H9 (cell line): ENCODE results near the gene AFAP1L2. TPM values are rescaled to one million over a fixed set of nuclear protein-coding genes. Genes with fewer than 3 reads are reported as not detected.

Source experiments
- DNase-seq: peaks from one replicate; pipeline ENCODE4 v3.0.0-alpha.2; 2017
- H2AFZ ChIP-seq: one replicate; pipeline ENCODE4 v1.6.1; 2013; ENCODE audit warnings: mild to moderate bottlenecking, low read length, control low read depth, moderate library complexity
- H2AK5ac ChIP-seq: 2 replicates; pipeline ENCODE4 v1.6.1; 2013; ENCODE audit warnings: low read length, control low read depth, mixed read lengths; ENCODE audit not compliant: insufficient read length
- H2BK120ac ChIP-seq: one replicate; pipeline ENCODE4 v1.6.1; 2013; ENCODE audit warnings: low read depth, mild to moderate bottlenecking, low read length, control low read depth, inconsistent platforms; ENCODE audit not compliant: poor library complexity, severe bottlenecking
- H2BK12ac ChIP-seq: 2 replicates; pipeline ENCODE4 v1.6.1; 2013; ENCODE audit warnings: low read length, control low read depth, mixed read lengths, low read depth; ENCODE audit not compliant: insufficient read length
- H2BK15ac ChIP-seq: 2 replicates; pipeline ENCODE4 v1.6.1; 2013; ENCODE audit warnings: low read depth, low read length, control low read depth
- H2BK20ac ChIP-seq: one replicate; pipeline ENCODE4 v1.6.1; 2013; ENCODE audit warnings: low read depth, mild to moderate bottlenecking, low read length, control low read depth, inconsistent platforms; ENCODE audit not compliant: poor library complexity, severe bottlenecking
- H2BK5ac ChIP-seq: 2 replicates; pipeline ENCODE4 v1.6.1; 2013; ENCODE audit warnings: low read length, control low read depth, mixed read lengths; ENCODE audit not compliant: insufficient read length
- H3K14ac ChIP-seq: 2 replicates; pipeline ENCODE4 v1.6.1; 2013; ENCODE audit warnings: low read length, control low read depth; ENCODE audit not compliant: insufficient read depth
- H3K18ac ChIP-seq: 2 replicates; pipeline ENCODE4 v1.6.1; 2013; ENCODE audit warnings: low read depth, mild to moderate bottlenecking, mixed read lengths, low read length, control low read depth; ENCODE audit not compliant: insufficient read length
- H3K23ac ChIP-seq: 2 replicates; pipeline ENCODE4 v1.6.1; 2013; ENCODE audit warnings: low read length, control low read depth, mixed read lengths, low read depth; ENCODE audit not compliant: insufficient read length
- H3K23me2 ChIP-seq: 2 replicates; pipeline ENCODE4 v1.6.1; 2013; ENCODE audit warnings: low read depth, mild to moderate bottlenecking, mixed read lengths, low read length, control low read depth; ENCODE audit not compliant: insufficient read length, poor library complexity, severe bottlenecking
- H3K27ac ChIP-seq: 2 replicates; pipeline ENCODE4 v1.5.1; 2013; ENCODE audit warnings: low read length, control low read depth, mixed read lengths, low read depth; ENCODE audit not compliant: insufficient read length
- H3K27me3 ChIP-seq: 2 replicates; pipeline ENCODE4 v1.6.1; 2013; ENCODE audit warnings: low read length, control low read depth, inconsistent platforms; ENCODE audit not compliant: insufficient read depth
- H3K4ac ChIP-seq: 2 replicates; pipeline ENCODE4 v1.6.1; 2013; ENCODE audit warnings: low read depth, mild to moderate bottlenecking, control low read depth, inconsistent platforms, low read length, moderate library complexity
- H3K4me1 ChIP-seq: 2 replicates; pipeline ENCODE4 v1.6.1; 2013; ENCODE audit warnings: low read length, control low read depth, inconsistent platforms; ENCODE audit not compliant: insufficient read depth
- H3K4me2 ChIP-seq: 2 replicates; pipeline ENCODE4 v1.6.1; 2013; ENCODE audit warnings: low read length, control low read depth, mixed read lengths; ENCODE audit not compliant: insufficient read length, insufficient read depth
- H3K56ac ChIP-seq: 2 replicates; pipeline ENCODE4 v1.6.1; 2013; ENCODE audit warnings: low read depth, mild to moderate bottlenecking, mixed read lengths, low read length, control low read depth; ENCODE audit not compliant: insufficient read length
- H3K79me1 ChIP-seq: 2 replicates; pipeline ENCODE4 v1.6.1; 2013; ENCODE audit warnings: low read depth, mild to moderate bottlenecking, moderate library complexity, low read length, control low read depth, inconsistent platforms; ENCODE audit not compliant: insufficient read depth, poor library complexity, severe bottlenecking
- H3K79me2 ChIP-seq: 2 replicates; pipeline ENCODE4 v1.6.1; 2013; ENCODE audit warnings: low read length, control low read depth, inconsistent platforms; ENCODE audit not compliant: insufficient read depth
- H3K9ac ChIP-seq: 2 replicates; pipeline ENCODE4 v1.6.1; 2013; ENCODE audit warnings: low read length, control low read depth, mixed read lengths; ENCODE audit not compliant: insufficient read length; ENCODE audit errors: extremely low read depth
- H3K9me3 ChIP-seq: one replicate; pipeline ENCODE4 v1.6.1; 2013; ENCODE audit warnings: low read depth, low read length, inconsistent platforms; ENCODE audit not compliant: control insufficient read depth
- H3T11ph ChIP-seq: one replicate; pipeline ENCODE4 v1.6.1; 2013; ENCODE audit warnings: mild to moderate bottlenecking, low read length, control low read depth, inconsistent platforms
- H4K20me1 ChIP-seq: one replicate; pipeline ENCODE4 v1.6.1; 2013; ENCODE audit not compliant: control insufficient read depth, insufficient read length, insufficient read depth
- H4K5ac ChIP-seq: 2 replicates; pipeline ENCODE4 v1.6.1; 2013; ENCODE audit warnings: low read depth, mild to moderate bottlenecking, mixed read lengths, low read length, control low read depth; ENCODE audit not compliant: insufficient read length
- H4K8ac ChIP-seq: replicated peaks from 2 replicates; pipeline ENCODE4 v1.6.1; 2013; ENCODE audit warnings: low read length, control low read depth, mixed read lengths, low read depth; ENCODE audit not compliant: insufficient read length
- H4K91ac ChIP-seq: 2 replicates; pipeline ENCODE4 v1.6.1; 2013; ENCODE audit warnings: low read depth, mild to moderate bottlenecking, moderate library complexity, mixed read lengths, low read length, control low read depth; ENCODE audit not compliant: insufficient read length
- H3K27ac Mint-ChIP-seq, 3 experiments: 2 replicates in 2 of 3; 3 replicates in 1 of 3; pipeline ENCODE4 v1.8.0; 2020 to 2021; ENCODE audit warnings: mixed read lengths in 3 of 3, mild to moderate bottlenecking in 1 of 3, moderate library complexity in 1 of 3
- H3K27me3 Mint-ChIP-seq: 2 replicates; pipeline ENCODE4 v1.8.0; 2021; ENCODE audit warnings: low read depth, mild to moderate bottlenecking, moderate library complexity, mixed read lengths
- H3K36me3 Mint-ChIP-seq, 3 experiments: 2 replicates in 2 of 3; 3 replicates in 1 of 3; pipeline ENCODE4 v1.8.0; 2020 to 2021; ENCODE audit warnings: low read depth in 3 of 3, mixed read lengths in 3 of 3; ENCODE audit not compliant: insufficient read depth in 1 of 3
- H3K4me1 Mint-ChIP-seq, 2 experiments: 2 replicates each; pipeline ENCODE4 v1.8.0; 2020; ENCODE audit warnings: mixed read lengths in 2 of 2
- H3K4me3 Mint-ChIP-seq, 2 experiments: 2 replicates in 1 of 2; 3 replicates in 1 of 2; pipeline ENCODE4 v1.8.0; 2020 to 2021; ENCODE audit warnings: mild to moderate bottlenecking in 2 of 2, mixed read lengths in 2 of 2, moderate library complexity in 1 of 2
- H3K9me3 Mint-ChIP-seq, 2 experiments: 2 replicates in 1 of 2; 3 replicates in 1 of 2; pipeline ENCODE4 v1.8.0; 2020; ENCODE audit warnings: mild to moderate bottlenecking in 2 of 2, mixed read lengths in 2 of 2, moderate library complexity in 1 of 2
- CTCF ChIP-seq: fragments of 200-600 bp; sonication (generic); conservative IDR thresholded peaks from 3 replicates; pipeline ENCODE4 v1.8.0; 2021; ENCODE audit warnings: antibody characterized with exemption, mild to moderate bottlenecking
- WGBS: extraction: QIAGEN DNeasy Blood & Tissue Kit; methylation state at CpG from one replicate; pipeline ENCODE4 v1.1.7; 2013; ENCODE audit warnings: missing lambda C conversion rate, low lambda C conversion rate, mixed read lengths; ENCODE audit not compliant: insufficient read length; ENCODE audit errors: extremely low coverage; 5-methylcytosine and 5-hydroxymethylcytosine counted together
- total RNA-seq: library from RNA; stranded (reverse); gene quantifications from 2 replicates; pipeline ENCODE4 v1.2.1, GENCODE V29; 2021

Gene AFAP1L2
- total RNA-seq, 1 experiment from 2014 or later, result 0.77 TPM

- H3K23ac ChIP-seq, result no peak overlapping the region
- H3K4ac ChIP-seq, result no peak overlapping the region
- H2AFZ ChIP-seq, result no peak overlapping the region
- no peak overlapping the region for H2BK5ac ChIP-seq
- no peaks in the 10 kb centered on the region for H3K27me3 Mint-ChIP-seq
- H3K14ac ChIP-seq, result no peak overlapping the region
- no peak overlapping the region for H3K9ac ChIP-seq
- no peak overlapping the region for H3K18ac ChIP-seq
- no peaks in the 10 kb centered on the region for H3K79me1 ChIP-seq
- H3K36me3 Mint-ChIP-seq, result peaks cover 5 to 9% (median 7%) of the 10 kb centered on the region in 3 experiments; a peak in 4 of 7 replicates
- H4K91ac ChIP-seq, result no peak overlapping the region
- H2BK12ac ChIP-seq, result no peak overlapping the region
- no peak overlapping the region for H3K56ac ChIP-seq
- WGBS, result no CpG with 5 or more reads among the region's 4 CpGs
- no peak overlapping the region for H4K8ac ChIP-seq
- no peak overlapping the region for H3T11ph ChIP-seq
- no peaks in the 10 kb centered on the region for H3K4me1 ChIP-seq
- H2AK5ac ChIP-seq, result no peak overlapping the region
- DNase-seq, result no peak
- no peaks in the 10 kb centered on the region for H3K9me3 ChIP-seq
- no peak overlapping the region for H2BK20ac ChIP-seq
- no peak overlapping the region for H3K27ac ChIP-seq
- H3K9me3 Mint-ChIP-seq, result no peaks in the 10 kb centered on the region
- H2BK15ac ChIP-seq, result no peak overlapping the region
- H4K20me1 ChIP-seq, result no peaks in the 10 kb centered on the region
- H3K23me2 ChIP-seq, result no peaks in the 10 kb centered on the region
- peaks cover 2 to 7% of the 10 kb centered on the region in 2 experiments; a peak in 2 of 4 replicates for H3K4me1 Mint-ChIP-seq
- no peaks in the 10 kb centered on the region for H3K79me2 ChIP-seq
- H3K27ac Mint-ChIP-seq, result no peak overlapping the region
- no peak overlapping the region for H3K4me2 ChIP-seq
- TF ChIP-seq CTCF, result no peak
- H3K4me3 Mint-ChIP-seq, result no peak overlapping the region
- H2BK120ac ChIP-seq, result no peak overlapping the region
- H3K27me3 ChIP-seq, result no peaks in the 10 kb centered on the region
- no peak overlapping the region for H4K5ac ChIP-seq
Measured at GRCh38 chr10:114432566-114433093, 28.3 kb upstream of the AFAP1L2 start.
